Skeletal muscle satellite cell (primary cell): ENCODE data around the gene CCR5.
A peak's percentile ranks its signal among the peaks of the same experiment; 100 is the strongest.
"Not testable (repeated sequence)": the region's sequence is repeated elsewhere in the genome, so short reads cannot be mapped to it uniquely, and the experiment has no call there.

ENCODE experiments used
- H3K27me3 ChIP-seq: 2 replicates; pipeline ENCODE4 v1.7.0; 2013; ENCODE audit warnings: low read length; ENCODE audit not compliant: control insufficient read depth, insufficient read depth
- H3K36me3 ChIP-seq: 2 replicates; pipeline ENCODE4 v1.7.0; 2013; ENCODE audit warnings: mild to moderate bottlenecking, control low read depth, low read length; ENCODE audit not compliant: insufficient read depth
- H3K4me1 ChIP-seq: 2 replicates; pipeline ENCODE4 v1.7.0; 2013; ENCODE audit warnings: low read length; ENCODE audit not compliant: control insufficient read depth, insufficient read depth
- H3K4me2 ChIP-seq: 2 replicates; pipeline ENCODE4 v1.7.0; 2013; ENCODE audit warnings: mild to moderate bottlenecking, low read length
- H3K4me3 ChIP-seq: 2 replicates; pipeline ENCODE4 v1.7.0; 2013; ENCODE audit warnings: low read length
- H3K9ac ChIP-seq: 2 replicates; pipeline ENCODE4 v1.7.0; 2013; ENCODE audit warnings: mild to moderate bottlenecking, low read depth, low read length, moderate library complexity
- H3K9me3 ChIP-seq: replicated peaks from 2 replicates; pipeline ENCODE4 v1.7.0; 2013; ENCODE audit warnings: mild to moderate bottlenecking, control low read depth, low read length

The CCR5 gene

DNA sequence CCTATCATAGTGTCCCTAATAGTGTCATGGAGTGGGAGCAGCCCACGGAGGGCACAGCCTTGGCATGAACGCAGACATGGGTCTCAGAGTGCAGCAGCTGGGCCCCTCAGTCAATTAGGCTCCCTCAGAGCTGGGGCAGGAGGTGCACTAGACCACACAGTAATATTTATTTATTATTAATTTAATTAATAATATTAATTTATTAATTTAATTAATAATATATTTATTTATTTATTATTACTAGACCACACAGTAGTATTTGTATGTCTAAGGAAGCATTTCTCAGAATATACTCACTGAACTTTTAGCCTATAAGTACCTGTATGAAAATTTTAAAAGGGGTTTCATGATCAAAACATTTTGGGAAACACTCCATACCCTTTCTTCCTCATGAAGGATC is 30.8 kb downstream of the CCR5 start:
- peaks cover 20% of the 10 kb centered on the region for H3K4me1 ChIP-seq
- no peaks in the 10 kb centered on the region for H3K27me3 ChIP-seq
- H3K4me2 ChIP-seq: no peak overlapping the region
- H3K9me3 ChIP-seq: no peaks in the 10 kb centered on the region
- no peak overlapping the region for H3K9ac ChIP-seq
- no peak overlapping the region for H3K4me3 ChIP-seq
- H3K36me3 ChIP-seq: no peaks in the 10 kb centered on the region

DNA sequence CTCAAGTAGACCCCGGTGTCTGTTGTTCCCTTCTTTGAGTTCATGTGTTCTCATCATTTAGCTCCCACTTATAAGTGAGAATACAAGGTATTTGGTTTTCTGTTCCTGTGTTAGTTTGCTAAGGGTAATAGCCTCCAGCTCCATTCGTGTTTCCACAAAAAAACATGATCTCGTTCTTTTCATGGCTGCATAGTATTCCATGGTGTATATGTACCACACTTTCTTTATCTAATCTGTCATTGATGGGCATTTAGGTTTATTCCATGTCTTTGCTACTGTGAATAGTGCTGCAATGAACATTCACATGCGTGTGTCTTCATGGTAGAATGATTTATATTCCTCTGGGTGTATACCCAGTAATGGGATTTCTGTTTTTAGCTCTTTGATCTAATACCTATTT is 32.2 kb downstream of the CCR5 start:
- not testable (repeated sequence) for H3K4me2 ChIP-seq, H3K9me3 ChIP-seq, H3K9ac ChIP-seq, H3K36me3 ChIP-seq, H3K4me3 ChIP-seq, H3K27me3 ChIP-seq
- peaks cover 33% of the 10 kb centered on the region for H3K4me1 ChIP-seq

DNA sequence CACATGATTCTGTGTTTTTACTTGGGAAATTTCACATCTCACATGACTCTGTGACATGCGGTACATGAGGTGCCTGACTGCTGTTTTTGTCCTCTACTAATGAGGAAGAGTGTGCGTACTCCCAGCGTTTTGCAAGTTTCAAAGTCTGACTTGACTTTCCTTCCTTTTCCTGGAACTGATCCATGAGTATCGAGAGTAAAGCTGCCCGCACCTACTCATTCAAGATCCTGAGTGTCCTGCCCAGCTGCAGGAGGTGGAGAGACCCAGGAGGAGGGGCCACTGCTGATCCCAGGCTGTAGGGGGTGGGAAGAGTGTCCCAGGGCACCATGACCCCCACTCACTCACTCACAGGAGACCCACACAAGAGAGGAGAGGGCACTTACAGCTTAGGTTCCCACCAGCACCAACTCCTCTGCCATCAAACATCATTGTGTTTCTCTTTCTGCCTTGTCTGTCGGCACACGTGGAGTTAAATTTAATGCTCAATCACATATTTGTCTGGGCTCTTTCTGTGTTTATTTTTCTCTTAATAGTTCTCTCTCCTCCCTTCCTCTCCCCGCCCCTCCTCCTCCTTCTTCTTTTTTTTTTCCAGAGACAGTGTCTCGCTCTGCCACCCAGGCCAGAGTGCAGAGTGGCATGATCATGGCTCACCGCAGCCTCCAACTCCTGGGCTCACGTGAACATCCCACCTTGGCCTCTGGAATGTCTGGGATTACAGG is 34.7 kb downstream of the CCR5 start:
- no peaks in the 10 kb centered on the region for H3K27me3 ChIP-seq
- H3K9ac ChIP-seq: no peak overlapping the region
- peaks cover 36% of the 10 kb centered on the region for H3K4me1 ChIP-seq
- H3K36me3 ChIP-seq: no peaks in the 10 kb centered on the region
- no peaks in the 10 kb centered on the region for H3K9me3 ChIP-seq
- peak overlapping the region; percentile 37 for H3K4me2 ChIP-seq
- no peak overlapping the region for H3K4me3 ChIP-seq

DNA sequence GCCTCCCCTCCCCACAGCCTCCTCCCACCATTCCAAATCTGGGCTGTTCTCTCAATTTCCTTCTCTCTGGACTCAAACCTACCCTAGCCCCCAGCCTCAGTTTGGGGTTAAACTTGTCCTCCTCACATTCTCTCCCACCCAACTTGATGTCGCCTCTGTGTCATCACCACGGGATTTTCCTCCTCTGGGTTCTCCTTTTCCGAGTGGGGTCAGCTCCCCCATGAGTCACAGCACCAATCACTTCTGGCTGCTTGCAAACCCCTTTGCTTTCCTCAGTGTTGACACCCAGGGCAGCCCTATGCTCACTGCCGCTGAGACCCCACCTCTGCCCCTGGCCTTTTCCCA is 35.7 kb downstream of the CCR5 start:
- Histone ChIP-seq H3K4me2 (peak overlapping the region; percentile 75), H3K9me3 (no peaks in the 10 kb centered on the region), H3K27me3 (no peaks in the 10 kb centered on the region), H3K36me3 (no peaks in the 10 kb centered on the region), H3K9ac (no peak overlapping the region), H3K4me1 (peaks cover 35% of the 10 kb centered on the region), H3K4me3 (no peak overlapping the region)

DNA sequence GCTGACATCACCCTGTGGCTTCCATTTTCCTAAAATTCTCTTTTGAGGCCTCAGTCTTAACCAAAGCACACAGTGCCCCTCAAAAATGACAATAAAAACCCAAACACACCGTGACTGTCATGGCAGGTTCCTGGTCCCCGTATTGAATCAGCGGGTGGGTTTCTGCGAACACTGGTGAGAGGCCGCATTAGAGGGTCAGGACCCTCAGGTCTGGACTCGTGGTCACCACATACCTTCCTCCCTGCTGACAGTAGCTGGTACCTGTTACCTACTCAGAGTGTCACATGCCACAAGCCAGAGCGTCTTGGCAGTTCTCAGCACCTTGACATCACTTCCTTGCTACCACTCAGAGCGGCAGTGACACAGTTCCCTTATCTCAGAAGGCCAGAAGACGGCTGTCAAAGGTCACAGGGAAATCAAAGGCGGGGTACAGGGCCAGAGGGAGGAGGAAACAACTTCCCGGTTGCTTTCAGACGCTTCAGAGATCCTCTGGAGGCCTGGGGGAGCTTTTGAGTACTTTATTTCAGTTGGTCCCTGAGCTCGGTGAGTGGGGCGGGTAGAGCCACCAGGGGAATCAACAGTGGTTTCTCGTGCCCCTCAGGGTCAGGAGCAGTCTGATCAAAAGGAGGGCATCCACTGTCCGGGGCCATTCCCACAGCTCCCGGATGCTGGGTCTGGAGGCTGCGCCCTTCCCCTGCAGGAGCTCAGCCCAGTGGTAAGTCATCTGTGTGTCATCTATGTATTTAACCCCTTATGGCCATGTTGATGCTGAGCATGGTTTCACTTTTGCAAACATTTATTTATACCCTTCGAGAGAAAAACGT is 36.3 kb downstream of the CCR5 start, which contains the start of the genes CCR5AS and CCRL2:
Gene CCR5AS (minus strand): TSS at position 279 of the 824 bp plus-strand sequence.
Gene CCRL2 (plus strand): TSS at position 472 of the 824 bp plus-strand sequence. CDS start 821 bp downstream, outside the sequence.
- Histone ChIP-seq H3K4me2 (peak within 1 kb of the TSS; percentile 75), H3K27me3 (no peaks in the 10 kb centered on the region), H3K4me1 (peaks cover 35% of the 10 kb centered on the region), H3K9me3 (no peaks in the 10 kb centered on the region), H3K36me3 (no peaks in the 10 kb centered on the region), H3K9ac (peak within 1 kb of the TSS; percentile 69), H3K4me3 (peak within 1 kb of the TSS; percentile 55)

DNA sequence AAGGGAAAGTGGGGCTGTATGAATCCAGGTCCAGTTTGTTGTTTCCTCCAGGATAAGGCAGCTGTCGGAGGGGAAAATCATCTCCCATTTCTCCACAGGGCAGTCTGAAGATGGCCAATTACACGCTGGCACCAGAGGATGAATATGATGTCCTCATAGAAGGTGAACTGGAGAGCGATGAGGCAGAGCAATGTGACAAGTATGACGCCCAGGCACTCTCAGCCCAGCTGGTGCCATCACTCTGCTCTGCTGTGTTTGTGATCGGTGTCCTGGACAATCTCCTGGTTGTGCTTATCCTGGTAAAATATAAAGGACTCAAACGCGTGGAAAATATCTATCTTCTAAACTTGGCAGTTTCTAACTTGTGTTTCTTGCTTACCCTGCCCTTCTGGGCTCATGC is 37.2 kb downstream of the CCR5 start:
- H3K4me3 ChIP-seq: peak overlapping the region; percentile 55
- H3K27me3 ChIP-seq: no peaks in the 10 kb centered on the region
- peak overlapping the region; percentile 69 for H3K9ac ChIP-seq
- H3K36me3 ChIP-seq: no peaks in the 10 kb centered on the region
- no peaks in the 10 kb centered on the region for H3K9me3 ChIP-seq
- peaks cover 35% of the 10 kb centered on the region for H3K4me1 ChIP-seq
- peak overlapping the region; percentile 75 for H3K4me2 ChIP-seq

DNA sequence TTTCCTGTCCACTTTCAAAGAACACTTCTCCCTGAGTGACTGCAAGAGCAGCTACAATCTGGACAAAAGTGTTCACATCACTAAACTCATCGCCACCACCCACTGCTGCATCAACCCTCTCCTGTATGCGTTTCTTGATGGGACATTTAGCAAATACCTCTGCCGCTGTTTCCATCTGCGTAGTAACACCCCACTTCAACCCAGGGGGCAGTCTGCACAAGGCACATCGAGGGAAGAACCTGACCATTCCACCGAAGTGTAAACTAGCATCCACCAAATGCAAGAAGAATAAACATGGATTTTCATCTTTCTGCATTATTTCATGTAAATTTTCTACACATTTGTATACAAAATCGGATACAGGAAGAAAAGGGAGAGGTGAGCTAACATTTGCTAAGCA is 38.1 kb downstream of the CCR5 start:
- peaks cover 35% of the 10 kb centered on the region for H3K4me1 ChIP-seq
- no peak overlapping the region for H3K4me3 ChIP-seq
- H3K9me3 ChIP-seq: no peaks in the 10 kb centered on the region
- H3K9ac ChIP-seq: no peak overlapping the region
- peak overlapping the region; percentile 75 for H3K4me2 ChIP-seq
- H3K36me3 ChIP-seq: no peaks in the 10 kb centered on the region
- H3K27me3 ChIP-seq: no peaks in the 10 kb centered on the region

DNA sequence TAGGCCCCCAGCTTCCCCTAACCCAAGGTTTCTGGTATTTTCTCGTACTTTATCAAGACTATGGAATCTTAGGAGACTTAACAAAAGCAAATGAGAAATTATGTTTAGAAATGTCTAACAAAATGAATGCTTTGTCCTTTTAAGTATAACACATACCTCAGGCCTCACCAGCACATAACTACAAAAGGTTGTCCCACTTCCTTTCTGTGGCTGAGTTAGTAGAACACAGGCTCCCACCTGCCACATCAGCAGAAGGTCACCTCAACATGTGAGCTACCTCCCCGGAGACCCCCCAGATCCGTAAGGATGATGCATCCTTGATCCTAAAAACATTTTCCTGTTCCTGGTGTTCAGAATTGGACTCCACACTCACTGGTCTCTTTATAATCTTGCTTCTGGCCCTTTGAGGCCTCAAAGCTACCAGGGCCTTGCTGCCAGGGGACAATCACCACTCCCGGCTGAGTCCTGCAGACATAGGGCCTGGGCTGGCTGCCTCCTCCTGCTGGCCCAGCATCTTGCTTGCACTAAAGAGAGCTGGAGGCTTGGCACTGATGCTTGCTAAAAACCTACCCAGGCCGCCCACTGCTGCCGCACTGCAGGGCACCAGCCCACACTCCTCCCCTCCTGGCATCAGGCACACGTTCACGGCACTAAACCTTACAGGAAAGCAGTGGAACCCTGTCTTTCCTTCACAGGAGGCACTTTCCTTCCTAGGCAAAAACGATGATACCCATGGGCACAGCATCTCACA is 39.2 kb downstream of the CCR5 start:
- Histone ChIP-seq H3K36me3 (no peaks in the 10 kb centered on the region), H3K4me3 (no peak overlapping the region), H3K4me1 (peaks cover 35% of the 10 kb centered on the region), H3K4me2 (no peak overlapping the region), H3K9me3 (no peaks in the 10 kb centered on the region), H3K27me3 (no peaks in the 10 kb centered on the region), H3K9ac (no peak overlapping the region)

DNA sequence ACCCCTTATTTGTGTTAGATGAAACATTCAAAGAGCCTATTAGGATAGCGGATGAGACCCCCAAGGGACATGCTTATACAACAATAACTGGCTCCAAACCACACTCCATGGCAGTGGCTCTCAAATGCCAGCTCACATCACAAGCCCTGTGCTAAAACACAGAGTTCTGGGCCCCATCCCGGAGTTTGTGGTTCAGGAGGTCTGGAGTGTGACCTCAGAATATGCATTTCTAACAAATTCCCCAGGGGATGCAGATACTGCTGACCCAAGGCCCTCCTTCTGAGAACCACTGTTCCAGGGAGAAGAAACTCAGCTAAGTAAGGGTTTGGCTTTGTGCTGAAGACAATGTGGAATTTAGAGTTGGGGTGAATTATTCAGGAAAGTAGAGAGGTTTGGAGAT is 39.9 kb downstream of the CCR5 start:
- Histone ChIP-seq H3K27me3 (no peaks in the 10 kb centered on the region), H3K36me3 (no peaks in the 10 kb centered on the region), H3K4me3 (no peak overlapping the region), H3K4me2 (no peak overlapping the region), H3K4me1 (peaks cover 31% of the 10 kb centered on the region), H3K9me3 (no peaks in the 10 kb centered on the region), H3K9ac (no peak overlapping the region)

DNA sequence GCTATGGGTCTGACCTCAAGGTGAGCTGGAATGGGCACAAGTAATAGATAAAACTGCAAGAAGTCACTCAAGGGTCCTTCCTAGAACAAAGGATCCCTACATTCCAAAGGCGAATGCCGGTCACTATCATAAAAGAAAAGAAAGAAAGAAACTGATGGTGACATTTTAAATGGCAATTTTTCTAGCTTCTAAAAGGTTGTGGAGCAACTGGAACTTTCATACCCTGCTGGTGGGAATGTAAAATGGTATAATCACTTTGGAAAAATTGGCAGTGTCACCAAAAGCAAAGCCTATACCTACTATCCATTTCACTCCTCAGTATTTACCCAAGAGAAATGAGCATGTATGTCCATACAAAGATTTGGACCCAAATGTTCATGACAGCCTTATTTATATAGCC is 40.5 kb downstream of the CCR5 start:
- Histone ChIP-seq H3K4me2 (no peak overlapping the region), H3K9me3 (no peaks in the 10 kb centered on the region), H3K4me3 (no peak overlapping the region), H3K36me3 (no peaks in the 10 kb centered on the region), H3K9ac (no peak overlapping the region), H3K4me1 (peaks cover 26% of the 10 kb centered on the region), H3K27me3 (no peaks in the 10 kb centered on the region)

DNA sequence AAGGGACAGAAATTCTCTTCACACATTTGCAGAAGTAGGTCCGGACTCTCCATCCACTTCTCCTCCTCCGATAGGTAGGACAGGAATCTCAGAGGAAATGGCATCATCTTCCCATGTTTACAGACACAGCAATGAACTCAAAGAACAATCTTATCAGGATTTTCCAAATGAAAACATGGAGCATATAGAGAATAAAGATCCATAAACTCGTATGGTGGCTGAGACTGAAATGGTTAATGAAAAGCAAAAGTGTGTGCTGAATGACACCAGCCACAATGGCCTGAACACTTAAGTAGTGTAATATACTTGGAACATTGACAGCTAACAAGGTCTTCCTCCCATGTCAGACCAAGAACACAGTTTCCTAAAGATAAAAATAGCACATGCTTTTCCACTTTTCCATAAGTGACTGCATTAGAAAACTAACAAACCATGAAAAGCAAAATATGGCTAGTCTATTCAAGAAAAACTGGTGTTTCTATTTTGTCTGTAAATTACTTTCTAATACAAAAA is 42.1 kb downstream of the CCR5 start:
- H3K4me3 ChIP-seq: no peak overlapping the region
- no peaks in the 10 kb centered on the region for H3K27me3 ChIP-seq
- no peaks in the 10 kb centered on the region for H3K9me3 ChIP-seq
- peaks cover 11% of the 10 kb centered on the region for H3K4me1 ChIP-seq
- no peak overlapping the region for H3K9ac ChIP-seq
- H3K36me3 ChIP-seq: no peaks in the 10 kb centered on the region
- no peak overlapping the region for H3K4me2 ChIP-seq
